Central memory CD8-positive, alpha-beta T cell (primary cell): ENCODE measurements around the gene CTSH.

Experiments
- ATAC-seq: fragments of 150-1000 bp; cut with Tn5 transposase; replicated peaks from 2 replicates; pipeline ENCODE4 v1.10.0; 2022; ENCODE audit warnings: mild to moderate bottlenecking, moderate FRiP score, moderate number of reproducible peaks; ENCODE audit not compliant: poor library complexity, severe bottlenecking; ENCODE audit errors: extremely low read depth
- DNase-seq, 2 donors: peaks; one replicate each; pipeline ENCODE4 v3.0.0; 2021; ENCODE audit warnings: low spot score in 2 of 2
- H3K27ac Mint-ChIP-seq: one replicate; pipeline ENCODE4 v1.8.0; 2022; ENCODE audit warnings: low read depth, mild to moderate bottlenecking, moderate library complexity, mixed read lengths
- H3K27me3 Mint-ChIP-seq: one replicate; pipeline ENCODE4 v1.8.0; 2022; ENCODE audit warnings: mixed read lengths
- H3K36me3 Mint-ChIP-seq: one replicate; pipeline ENCODE4 v1.8.0; 2022; ENCODE audit warnings: mild to moderate bottlenecking, moderate library complexity, mixed read lengths; ENCODE audit not compliant: insufficient read depth
- H3K4me1 Mint-ChIP-seq: one replicate; pipeline ENCODE4 v1.8.0; 2022; ENCODE audit warnings: mixed read lengths
- H3K4me3 Mint-ChIP-seq: one replicate; pipeline ENCODE4 v1.8.0; 2022; ENCODE audit warnings: mild to moderate bottlenecking, moderate library complexity, mixed read lengths
- H3K9me3 Mint-ChIP-seq: one replicate; pipeline ENCODE4 v1.8.0; 2022; ENCODE audit warnings: mixed read lengths

The CTSH gene

GRCh38 chr15:78946493-78946892 lies 1.6 kb upstream of the CTSH start:
- Mint-ChIP-seq H3K27me3 (no peaks in the 10 kb centered on the region), H3K4me1 (peaks cover 19% of the 10 kb centered on the region), H3K4me3 (peak overlapping the region; percentile 47), H3K27ac (no peak overlapping the region), H3K36me3 (peaks cover 1% of the 10 kb centered on the region), H3K9me3 (no peaks in the 10 kb centered on the region)
- no peak for DNase-seq
- ATAC-seq = no peak

GRCh38 chr15:78944202-78944625 lies 632 bp downstream of the CTSH start:
- no peaks in the 10 kb centered on the region for H3K9me3 Mint-ChIP-seq
- peaks cover 19% of the 10 kb centered on the region for H3K4me1 Mint-ChIP-seq
- peaks cover 3% of the 10 kb centered on the region for H3K36me3 Mint-ChIP-seq
- H3K27ac Mint-ChIP-seq = no peak overlapping the region
- no peaks in the 10 kb centered on the region for H3K27me3 Mint-ChIP-seq
- peak overlapping the region; percentile 82 for H3K4me3 Mint-ChIP-seq
- DNase-seq (no peak), ATAC-seq (peak; percentile 4)

GRCh38 chr15:78943692-78944091 lies 1.2 kb downstream of the CTSH start:
- Mint-ChIP-seq H3K27ac (no peak overlapping the region), H3K9me3 (no peaks in the 10 kb centered on the region)

GRCh38 chr15:78942741-78943140 lies 2.1 kb downstream of the CTSH start:
- H3K27me3 Mint-ChIP-seq = no peaks in the 10 kb centered on the region
- H3K4me3 Mint-ChIP-seq = no peak overlapping the region
- no peak for ATAC-seq

More at GRCh38 chr15:78943692-78944091, 1.2 kb downstream of the CTSH start:
- peaks cover 22% of the 10 kb centered on the region for H3K4me1 Mint-ChIP-seq
- peaks cover 4% of the 10 kb centered on the region for H3K36me3 Mint-ChIP-seq
- ATAC-seq (no peak), DNase-seq (no peak)
- no peaks in the 10 kb centered on the region for H3K27me3 Mint-ChIP-seq
- H3K4me3 Mint-ChIP-seq = peak overlapping the region; percentile 82

GRCh38 chr15:78938658-78939488 lies 6.0 kb downstream of the CTSH start:
- H3K4me3 Mint-ChIP-seq = peak overlapping the region; percentile 49
- H3K27me3 Mint-ChIP-seq = no peaks in the 10 kb centered on the region
- no peaks in the 10 kb centered on the region for H3K9me3 Mint-ChIP-seq
- H3K36me3 Mint-ChIP-seq = peaks cover 8% of the 10 kb centered on the region
- no peak overlapping the region for H3K27ac Mint-ChIP-seq
- peak; percentile 72 for ATAC-seq
- H3K4me1 Mint-ChIP-seq = peaks cover 8% of the 10 kb centered on the region
- DNase-seq = no peak

More at GRCh38 chr15:78942741-78943140, 2.1 kb downstream of the CTSH start:
- H3K27ac Mint-ChIP-seq = no peak overlapping the region
- peaks cover 22% of the 10 kb centered on the region for H3K4me1 Mint-ChIP-seq
- no peaks in the 10 kb centered on the region for H3K9me3 Mint-ChIP-seq
- no peak for DNase-seq
- H3K36me3 Mint-ChIP-seq = peaks cover 4% of the 10 kb centered on the region

- Mint-ChIP-seq H3K36me3 (peaks cover 11% of the 10 kb centered on the region), H3K27me3 (no peaks in the 10 kb centered on the region), H3K9me3 (no peaks in the 10 kb centered on the region), H3K4me3 (no peak overlapping the region), H3K27ac (no peak overlapping the region), H3K4me1 (peaks cover 5% of the 10 kb centered on the region)
- DNase-seq = no peak
- ATAC-seq = no peak
Observed at GRCh38 chr15:78937132-78937739, 7.6 kb downstream of the CTSH start.

- no peak for ATAC-seq
- peak overlapping the region; percentile 24 for H3K27ac Mint-ChIP-seq
Observed at GRCh38 chr15:78934655-78935023, 10.2 kb downstream of the CTSH start.

GRCh38 chr15:78933823-78934654 lies 10.8 kb downstream of the CTSH start:
- no peak for ATAC-seq
- no peak for DNase-seq
- Mint-ChIP-seq H3K4me3 (no peak overlapping the region), H3K36me3 (peaks cover 8% of the 10 kb centered on the region), H3K4me1 (peaks cover under 1% of the 10 kb centered on the region), H3K9me3 (no peaks in the 10 kb centered on the region), H3K27ac (peak overlapping the region; percentile 24), H3K27me3 (no peaks in the 10 kb centered on the region)

More at GRCh38 chr15:78934655-78935023, 10.2 kb downstream of the CTSH start:
- H3K4me1 Mint-ChIP-seq = peaks cover 5% of the 10 kb centered on the region
- H3K4me3 Mint-ChIP-seq = no peak overlapping the region
- H3K27me3 Mint-ChIP-seq = no peaks in the 10 kb centered on the region
- no peaks in the 10 kb centered on the region for H3K9me3 Mint-ChIP-seq
- peaks cover 11% of the 10 kb centered on the region for H3K36me3 Mint-ChIP-seq
- no peak for DNase-seq

GRCh38 chr15:78933187-78933822 lies 11.5 kb downstream of the CTSH start:
- H3K27me3 Mint-ChIP-seq = no peaks in the 10 kb centered on the region
- no peaks in the 10 kb centered on the region for H3K9me3 Mint-ChIP-seq
- H3K4me1 Mint-ChIP-seq = no peaks in the 10 kb centered on the region
- H3K36me3 Mint-ChIP-seq = peaks cover 8% of the 10 kb centered on the region
- ATAC-seq = no peak
- no peak overlapping the region for H3K4me3 Mint-ChIP-seq
- no peak overlapping the region for H3K27ac Mint-ChIP-seq
- DNase-seq = no peak

- DNase-seq (no peak), ATAC-seq (no peak)
- Mint-ChIP-seq H3K36me3 (peaks cover 8% of the 10 kb centered on the region), H3K27ac (no peak overlapping the region), H3K27me3 (no peaks in the 10 kb centered on the region), H3K4me3 (no peak overlapping the region), H3K4me1 (no peaks in the 10 kb centered on the region), H3K9me3 (no peaks in the 10 kb centered on the region)
Observed at GRCh38 chr15:78932258-78932808, 12.5 kb downstream of the CTSH start.

GRCh38 chr15:78931439-78932257 lies 13.2 kb downstream of the CTSH start:
- no peak overlapping the region for H3K27ac Mint-ChIP-seq

More at GRCh38 chr15:78931439-78932257, 13.2 kb downstream of the CTSH start:
- no peak for ATAC-seq
- no peaks in the 10 kb centered on the region for H3K4me1 Mint-ChIP-seq
- no peak overlapping the region for H3K4me3 Mint-ChIP-seq
- no peaks in the 10 kb centered on the region for H3K27me3 Mint-ChIP-seq
- no peak for DNase-seq
- peaks cover 9% of the 10 kb centered on the region for H3K36me3 Mint-ChIP-seq
- H3K9me3 Mint-ChIP-seq = no peaks in the 10 kb centered on the region
